Measurements from ENCODE around the gene ADAMTS15. TPM values are rescaled to one million over a fixed set of nuclear protein-coding genes. Genes with fewer than 3 reads are reported as not detected.

ADAMTS15 gene
- total RNA-seq, 4 donors from 2014 or later = 18.4 to 34.1 (median 24.9) TPM

GRCh38 chr11:130476922-130477491 lies 28.6 kb downstream of the ADAMTS15 start:
- Histone ChIP-seq H3K36me3 (peaks cover 0 to 27% (median 0%) of the 10 kb centered on the region in 3 donors), H3K4me3 (no peak overlapping the region), H3K9me3 (no peaks in the 10 kb centered on the region), H3K4me1 (peaks cover 0 to 40% (median 29%) of the 10 kb centered on the region in 4 donors), H3K27me3 (no peaks in the 10 kb centered on the region), H3K27ac (peak overlapping the region; percentile 24 to 85 (median 76))
- no peak for TF ChIP-seq POLR2A (IDR thresholded peaks at IDR 0.05)
- WGBS, 2 donors = 70 to 79% methylated on average over 16 of the region's 16 CpGs
- DNase-seq (ENCODE audit: low spot score in 2 of 2) = peak in 1 of 2 donors; percentile 5

GRCh38 chr11:130477586-130478203 lies 29.2 kb downstream of the ADAMTS15 start:
- Histone ChIP-seq H3K4me1 (peaks cover 0 to 40% (median 29%) of the 10 kb centered on the region in 4 donors), H3K27me3 (no peaks in the 10 kb centered on the region), H3K36me3 (peaks cover 0 to 20% (median 0%) of the 10 kb centered on the region in 3 donors), H3K9me3 (no peaks in the 10 kb centered on the region), H3K27ac (peak overlapping the region; percentile 24 to 85 (median 76)), H3K4me3 (no peak overlapping the region)
- DNase-seq (ENCODE audit: low spot score in 2 of 2) = peak in 1 of 2 donors; percentile 16
- WGBS, 2 donors = 35 to 45% methylated on average over 6 of the region's 6 CpGs
- TF ChIP-seq EP300 (IDR thresholded peaks at IDR 0.05) = no peak
- TF ChIP-seq POLR2A (IDR thresholded peaks at IDR 0.05) = no peak
- no peak for TF ChIP-seq CTCF (IDR thresholded peaks at IDR 0.05)

- Histone ChIP-seq H3K27me3 (no peaks in the 10 kb centered on the region), H3K4me1 (peaks cover 0 to 42% (median 29%) of the 10 kb centered on the region in 4 donors), H3K36me3 (peaks cover 0 to 14% (median 0%) of the 10 kb centered on the region in 3 donors), H3K27ac (peak overlapping the region; percentile 24 to 85 (median 76)), H3K4me3 (no peak overlapping the region), H3K9me3 (no peaks in the 10 kb centered on the region)
- 22 to 25% methylated on average over 10 of the region's 10 CpGs for WGBS, 2 donors
- peak; percentile 82 to 93 for DNase-seq (ENCODE audit: low spot score in 2 of 2)
- TF ChIP-seq POLR2A (IDR thresholded peaks at IDR 0.05) (no peak), EP300 (IDR thresholded peaks at IDR 0.05) (peak; percentile 38 to 90), CTCF (IDR thresholded peaks at IDR 0.05) (no peak)
Measured at GRCh38 chr11:130478204-130478701, 29.8 kb downstream of the ADAMTS15 start.

GRCh38 chr11:130478881-130479280 lies 30.4 kb downstream of the ADAMTS15 start:
- peak in 1 of 2 donors; percentile 7 for DNase-seq (ENCODE audit: low spot score in 2 of 2)
- 52 to 60% methylated on average over 4 of the region's 4 CpGs for WGBS, 2 donors
- TF ChIP-seq POLR2A (IDR thresholded peaks at IDR 0.05) = no peak
- TF ChIP-seq CTCF (IDR thresholded peaks at IDR 0.05) = no peak
- no peak for TF ChIP-seq EP300 (IDR thresholded peaks at IDR 0.05)
- H3K36me3 ChIP-seq = peaks cover 0 to 8% (median 0%) of the 10 kb centered on the region in 3 donors
- no peak overlapping the region for H3K4me3 ChIP-seq
- peak overlapping the region; percentile 24 to 85 (median 76) for H3K27ac ChIP-seq
- H3K27me3 ChIP-seq = no peaks in the 10 kb centered on the region
- no peaks in the 10 kb centered on the region for H3K9me3 ChIP-seq
- H3K4me1 ChIP-seq = peaks cover 0 to 45% (median 29%) of the 10 kb centered on the region in 4 donors

- TF ChIP-seq POLR2A (IDR thresholded peaks at IDR 0.05) = no peak
- TF ChIP-seq EP300 (IDR thresholded peaks at IDR 0.05) = no peak
- no peak for TF ChIP-seq CTCF (IDR thresholded peaks at IDR 0.05)
- no peak for DNase-seq (ENCODE audit: low spot score in 2 of 2)
- WGBS, 2 donors = 81 to 85% methylated on average over 5 of the region's 5 CpGs
- peak overlapping the region in 2 of 4 donors; percentile 30 to 56 for H3K27ac ChIP-seq
- H3K4me1 ChIP-seq = peaks cover 0 to 45% (median 29%) of the 10 kb centered on the region in 4 donors
- no peaks in the 10 kb centered on the region for H3K27me3 ChIP-seq
- H3K9me3 ChIP-seq = no peaks in the 10 kb centered on the region
- no peak overlapping the region for H3K4me3 ChIP-seq
- H3K36me3 ChIP-seq = no peaks in the 10 kb centered on the region
Measured at GRCh38 chr11:130480186-130480585, 31.7 kb downstream of the ADAMTS15 start.

All from tibial nerve (tissue), 4 donors.